Hematopoietic multipotent progenitor cell treated with erythropoietin and hydrocortisone succinate and interleukin-3 and kit ligand, for 15 days (in vitro differentiated cells): ENCODE data around the gene LCP2.

Experiments
- DNase-seq: peaks from one replicate; pipeline ENCODE4 v3.0.0-alpha.2; 2015; ENCODE audit warnings: low spot score

Gene LCP2

DNA sequence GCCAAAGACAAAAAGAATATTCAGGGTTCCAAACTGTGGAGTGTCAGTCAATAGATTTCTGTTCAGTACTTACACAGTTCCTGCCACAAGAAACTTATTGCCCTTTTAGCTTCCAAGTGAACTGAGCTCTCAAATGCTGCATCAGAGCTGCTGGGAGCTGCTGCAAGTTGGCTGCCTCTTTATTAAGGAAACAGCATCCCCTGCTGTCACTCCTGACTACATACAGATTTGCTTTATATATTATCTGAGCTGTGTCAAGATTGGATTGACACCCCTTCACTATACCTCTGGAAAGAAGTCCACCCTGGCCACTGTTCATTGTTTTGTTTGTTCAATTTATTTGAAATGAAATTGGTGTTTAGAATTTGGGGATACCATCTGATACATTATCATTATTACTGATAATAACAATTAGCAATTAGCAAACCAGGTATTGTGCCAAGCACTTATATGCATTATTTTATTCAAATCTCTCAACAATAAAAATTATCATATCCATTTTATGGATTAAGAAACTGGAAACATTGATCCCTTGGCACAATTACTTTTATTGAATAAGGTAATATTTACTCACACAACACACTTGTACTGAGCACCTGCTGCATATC, 81.2 kb downstream of the LCP2 start:
- no peak for DNase-seq

DNA sequence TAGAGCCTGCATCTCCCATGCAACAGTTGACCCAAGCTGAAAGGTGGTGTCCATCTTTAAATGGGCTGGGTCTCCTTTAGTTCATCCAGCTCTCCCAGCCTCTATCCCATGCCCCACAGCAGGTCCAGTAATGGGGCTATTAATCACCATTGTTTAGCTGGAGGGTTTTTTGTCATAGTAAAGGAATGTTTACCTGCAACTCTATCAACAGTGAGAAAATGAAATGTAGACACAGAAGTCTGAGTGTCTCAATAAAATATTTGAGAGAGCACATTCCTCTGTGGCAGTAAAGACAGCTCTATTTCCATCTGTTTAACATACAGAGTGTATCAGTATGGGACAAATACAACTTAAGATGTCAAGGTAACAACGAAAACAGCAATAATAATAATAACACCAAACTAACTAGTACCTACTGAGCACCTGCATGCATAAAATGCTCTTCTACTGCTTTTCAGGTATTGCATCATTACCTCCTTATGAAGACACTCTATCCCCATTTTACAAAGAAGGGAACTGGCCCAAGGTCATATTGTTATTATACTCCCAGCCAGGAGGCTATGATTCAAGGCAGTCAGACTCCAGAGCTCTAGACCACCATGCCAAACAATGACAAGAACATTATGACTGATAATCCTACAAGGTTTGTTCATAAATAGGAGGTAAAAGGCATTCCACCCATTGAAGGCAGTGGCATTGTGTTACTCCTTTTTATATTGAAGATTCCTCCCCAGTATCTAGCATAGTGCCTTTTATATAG, 85.8 kb downstream of the LCP2 start:
- DNase-seq: no peak

- no peak for DNase-seq
Observed at GRCh38 chr5:170206958-170207357, 90.6 kb downstream of the LCP2 start.

DNA sequence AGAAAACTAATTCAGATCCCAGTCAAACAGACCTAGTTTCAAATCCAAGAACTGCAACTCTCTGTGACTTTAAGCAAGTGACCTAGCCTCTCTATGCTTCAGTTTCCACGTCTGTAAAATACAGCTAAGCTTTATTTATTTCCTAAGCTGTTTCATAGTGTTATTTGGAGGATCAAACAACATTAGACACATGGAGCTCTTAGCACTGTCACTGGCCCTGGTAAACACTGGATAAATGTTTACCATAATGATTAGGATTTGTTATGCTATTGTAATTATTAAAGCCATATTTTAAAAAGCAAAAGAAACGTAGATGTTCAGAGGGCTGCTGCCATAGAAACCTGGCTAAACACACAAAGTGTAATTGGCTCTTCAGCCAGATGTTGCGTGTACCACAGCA, 91.4 kb downstream of the LCP2 start:
- DNase-seq: no peak

GRCh38 chr5:170204202-170204601, 93.4 kb downstream of the LCP2 start:
- DNase-seq: no peak

DNA sequence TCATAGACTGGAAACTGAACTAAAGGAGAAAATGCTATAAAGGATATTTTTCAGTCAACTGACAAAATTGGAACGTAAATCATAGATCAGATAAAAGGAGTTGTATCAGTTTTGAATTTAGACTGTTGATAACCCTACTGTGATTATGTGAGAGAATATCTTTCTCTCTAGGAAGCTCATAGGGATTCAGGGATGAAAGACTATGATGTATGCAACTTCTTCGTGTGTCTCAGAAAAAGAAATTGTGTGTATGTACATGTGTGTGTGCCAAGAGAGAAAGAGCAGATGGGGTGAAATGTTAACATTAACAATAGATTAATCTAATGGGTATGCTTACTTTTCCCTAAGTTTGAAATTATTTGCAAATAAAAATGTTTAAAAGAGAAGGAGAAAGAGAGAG, 95.5 kb downstream of the LCP2 start:
- no peak for DNase-seq

DNA sequence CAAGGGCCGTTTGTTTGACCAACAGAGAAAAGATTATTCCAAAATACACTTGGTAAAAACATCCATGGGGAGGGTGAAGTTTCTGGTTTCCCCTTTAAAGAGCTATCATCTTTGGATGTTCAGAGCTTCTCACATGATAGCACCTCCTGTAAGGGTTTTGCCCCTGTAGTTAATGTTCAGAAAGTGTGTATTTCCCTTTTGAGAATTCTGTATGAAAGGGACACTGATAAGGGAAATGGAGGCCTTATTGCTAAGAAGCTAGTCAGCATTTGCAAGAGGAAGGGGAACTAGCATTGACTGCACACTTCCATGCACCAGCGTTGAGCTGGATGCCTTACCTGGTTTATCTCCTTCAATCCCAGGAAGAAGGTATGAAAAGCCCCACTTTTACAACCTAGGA, 96.3 kb downstream of the LCP2 start:
- no peak for DNase-seq

DNA sequence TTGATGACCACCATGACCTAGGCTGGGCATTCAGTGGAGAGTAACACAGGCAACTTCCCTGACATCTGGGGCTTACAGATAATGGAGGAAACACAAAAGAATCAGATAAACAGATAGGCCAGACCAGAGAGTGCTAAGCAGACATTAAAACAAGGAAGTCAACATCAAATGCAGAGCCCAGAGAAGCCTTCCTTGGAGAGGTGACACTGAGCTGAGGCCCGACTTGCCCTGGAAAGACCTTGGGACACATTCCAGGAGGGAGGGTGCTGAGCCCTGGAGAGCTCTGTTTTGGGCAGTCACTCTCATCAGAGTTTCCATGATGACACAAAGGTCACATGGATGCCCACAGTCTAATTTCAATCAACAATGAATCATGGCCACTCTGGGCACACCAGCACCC, 96.7 kb downstream of the LCP2 start:
- no peak for DNase-seq
